GM18517 (cell line): ENCODE data around the gene IYD.

Experiments
- ATAC-seq: cut with Tn5 transposase; IDR thresholded peaks from one replicate; pipeline ENCODE4 v1.9.1; 2021; ENCODE audit warnings: mild to moderate bottlenecking, moderate library complexity; ENCODE audit not compliant: unreplicated experiment

IYD gene

DNA sequence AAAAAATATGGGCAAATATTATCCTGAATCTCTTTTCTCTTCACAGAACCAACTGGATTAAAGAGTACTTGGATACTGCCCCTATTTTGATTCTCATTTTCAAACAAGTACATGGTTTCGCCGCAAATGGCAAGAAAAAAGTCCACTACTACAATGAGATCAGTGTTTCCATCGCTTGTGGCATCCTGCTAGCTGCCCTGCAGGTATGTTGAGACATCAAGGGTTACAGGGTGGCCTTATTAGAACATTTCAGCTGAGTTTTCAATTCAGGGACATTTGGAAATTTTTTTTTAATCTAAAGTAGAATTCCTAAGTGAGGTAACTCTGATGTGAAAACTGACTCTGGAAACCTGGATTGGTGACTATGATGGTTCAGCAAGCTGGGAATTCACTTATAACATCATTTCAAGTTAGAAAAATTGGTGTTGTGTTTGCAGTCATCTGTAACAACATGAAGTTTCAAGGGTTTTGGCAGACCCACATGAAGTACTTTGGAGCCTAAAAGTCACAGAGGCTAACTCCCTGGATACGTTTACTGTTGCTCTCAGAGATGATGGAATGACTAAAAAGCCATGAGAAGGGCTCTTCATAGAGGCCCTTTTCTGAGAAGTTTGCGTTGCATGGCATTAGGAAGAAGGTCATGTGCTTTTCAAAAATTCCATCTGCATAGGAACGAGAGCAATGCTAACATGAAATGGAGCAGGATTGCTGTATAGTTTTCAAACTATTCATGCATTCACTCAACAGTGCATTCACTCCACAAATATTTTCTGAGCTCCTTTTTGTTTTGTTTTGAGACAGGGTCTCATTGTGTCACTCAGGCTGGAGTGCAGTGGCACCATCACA lies 25.5 kb downstream of the IYD start:
- ATAC-seq = no peak

DNA sequence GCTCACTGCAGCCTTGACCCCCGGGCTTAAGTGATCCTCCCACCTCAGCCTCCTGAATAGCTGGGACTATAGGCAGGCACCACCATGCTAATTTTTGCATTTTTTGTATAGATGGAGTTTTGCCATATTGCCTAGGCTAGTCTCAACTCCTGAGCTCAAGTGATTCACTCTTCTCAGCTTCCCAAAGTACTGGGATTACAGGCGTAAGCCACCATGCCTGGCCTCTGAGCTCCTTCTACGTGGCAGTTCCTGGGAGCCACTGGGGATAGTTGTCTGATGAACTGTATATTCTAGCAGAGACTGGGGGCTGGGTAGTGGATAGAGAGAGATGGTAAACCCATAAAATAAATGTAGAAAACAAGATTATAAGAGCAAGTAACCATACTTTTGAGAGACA lies 26.1 kb downstream of the IYD start:
- no peak for ATAC-seq

- ATAC-seq = no peak
These were observed 26.7 kb downstream of the IYD start for GRCh38 chr6:150395388-150396009.

- ATAC-seq = no peak
These were observed 34.8 kb downstream of the IYD start for GRCh38 chr6:150403458-150404246.

- ATAC-seq = no peak
These were observed 38.1 kb downstream of the IYD start for GRCh38 chr6:150406948-150407347.

DNA sequence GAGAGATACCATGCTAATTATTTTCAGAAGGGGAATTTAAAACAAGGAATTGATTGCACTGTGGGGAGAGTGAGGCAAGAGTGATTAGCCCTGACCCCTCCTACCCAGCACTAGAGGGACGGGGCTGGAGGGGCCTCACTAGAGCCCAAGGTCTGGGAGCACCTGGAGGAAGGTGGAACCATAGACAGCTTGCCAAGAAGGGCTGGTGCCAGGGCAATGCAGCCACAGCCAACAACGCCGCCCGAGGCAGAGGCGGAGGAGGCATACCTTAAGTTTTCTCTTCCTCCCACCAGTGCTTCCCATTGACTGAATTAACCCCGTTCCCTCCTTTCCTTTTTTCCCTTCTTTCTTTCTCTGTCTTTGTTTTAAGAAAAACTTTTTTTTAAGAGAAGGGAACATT lies 40.0 kb downstream of the IYD start:
- ATAC-seq = no peak

DNA sequence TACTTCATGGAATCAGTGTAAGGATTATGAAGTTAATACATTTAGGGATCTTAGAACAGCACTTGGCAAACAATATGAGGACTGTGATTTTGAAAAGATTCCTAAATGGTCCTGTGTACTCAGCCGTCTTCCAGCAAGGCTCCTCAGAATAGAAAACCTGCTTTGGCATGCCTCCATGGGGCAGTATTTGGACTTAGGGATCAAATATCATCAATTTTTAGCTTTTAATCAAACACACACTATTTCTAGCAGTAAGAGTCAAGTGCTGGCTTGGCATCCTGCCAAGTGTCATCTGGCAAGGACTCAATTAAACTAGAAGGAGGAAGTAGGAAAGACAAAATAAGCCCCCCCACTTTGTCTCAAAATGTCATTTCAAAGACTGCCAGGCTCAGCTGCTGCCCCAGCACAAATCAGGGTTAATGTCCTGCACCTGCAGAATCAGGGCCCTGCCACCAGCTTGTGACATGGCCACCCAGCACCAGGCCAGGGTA lies 40.8 kb downstream of the IYD start:
- ATAC-seq = no peak

- ATAC-seq = no peak
These were observed 41.6 kb downstream of the IYD start for GRCh38 chr6:150410399-150410798.

DNA sequence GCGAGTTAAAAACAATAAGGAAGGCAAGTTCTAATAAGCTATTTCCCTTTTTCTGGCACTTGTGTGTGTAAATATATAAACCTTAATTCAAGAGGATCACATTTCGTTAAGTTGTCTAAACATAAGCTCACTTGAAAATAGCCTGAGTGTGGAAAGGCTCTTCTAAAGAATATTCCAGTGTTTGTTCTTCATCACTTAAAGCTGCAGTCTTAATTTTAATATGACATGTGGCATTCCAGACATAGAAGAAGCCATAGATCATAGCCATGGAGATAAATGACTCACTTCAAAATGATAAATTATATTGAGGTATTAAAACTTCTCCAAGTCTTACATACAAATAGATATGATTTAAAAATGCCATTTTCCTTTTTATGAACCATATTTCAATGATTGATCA lies 42.1 kb downstream of the IYD start:
- no peak for ATAC-seq

DNA sequence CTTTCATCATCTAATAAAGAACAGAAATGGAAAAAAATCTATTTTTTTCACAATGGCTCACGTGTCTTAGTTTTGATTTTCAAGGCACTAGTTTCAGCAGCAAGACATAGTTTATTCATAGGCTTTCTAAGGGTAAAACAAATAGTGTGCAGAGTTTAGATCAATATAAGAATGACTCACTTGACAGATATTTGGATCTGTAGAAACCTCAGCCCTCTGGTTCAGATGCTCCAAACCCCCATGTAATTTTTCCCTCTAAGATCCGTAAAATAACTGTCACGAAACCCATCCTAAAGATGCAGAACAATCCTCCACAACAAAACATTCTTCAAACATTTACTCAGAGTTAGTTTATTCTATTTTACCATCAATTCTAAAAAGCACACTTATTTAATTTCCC lies 43.4 kb downstream of the IYD start:
- no peak for ATAC-seq

GRCh38 chr6:150413198-150413597 lies 44.4 kb downstream of the IYD start:
- ATAC-seq = no peak

DNA sequence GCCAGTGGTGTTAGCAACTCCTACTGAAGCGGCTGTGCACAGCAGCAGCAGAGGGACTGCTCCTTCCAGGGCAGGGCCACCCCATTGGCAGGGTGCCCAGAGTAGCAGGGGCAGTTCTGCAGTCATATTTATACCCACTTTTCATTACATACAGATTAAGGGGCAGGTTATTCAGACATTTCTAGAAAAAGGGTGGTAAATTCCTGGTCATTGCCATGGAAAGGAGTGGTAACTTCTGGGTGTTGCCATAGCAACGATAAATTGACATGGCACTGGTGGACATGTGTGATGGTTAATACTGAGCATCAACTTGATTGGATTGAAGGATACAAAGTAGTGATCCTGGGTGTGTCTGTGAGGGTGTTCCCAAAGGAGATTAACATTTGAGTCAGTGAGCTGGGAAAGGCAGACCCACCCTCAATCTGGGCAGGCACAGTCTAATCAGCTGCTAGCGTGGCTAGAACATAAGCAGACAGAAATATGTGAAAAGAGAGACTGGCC lies 45.0 kb downstream of the IYD start:
- no peak for ATAC-seq

DNA sequence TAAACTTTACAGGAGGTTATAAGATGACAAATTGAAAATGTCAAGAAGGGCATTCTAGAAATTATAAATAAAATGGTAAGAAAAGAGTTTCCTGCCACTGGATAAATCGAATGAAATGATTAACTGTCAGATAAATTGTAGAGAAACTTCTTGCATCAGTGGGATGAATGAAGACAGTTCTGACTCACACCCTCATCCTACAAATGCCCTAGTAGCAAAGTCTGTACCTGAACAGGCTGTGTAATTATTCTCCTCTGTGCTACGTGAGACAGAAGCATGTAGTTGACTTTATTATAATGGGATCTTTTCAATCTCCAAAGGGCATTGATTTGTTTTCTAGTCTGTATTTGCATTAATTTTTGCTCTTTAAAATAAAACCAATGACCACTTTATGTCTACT lies 47.3 kb downstream of the IYD start:
- ATAC-seq = no peak

DNA sequence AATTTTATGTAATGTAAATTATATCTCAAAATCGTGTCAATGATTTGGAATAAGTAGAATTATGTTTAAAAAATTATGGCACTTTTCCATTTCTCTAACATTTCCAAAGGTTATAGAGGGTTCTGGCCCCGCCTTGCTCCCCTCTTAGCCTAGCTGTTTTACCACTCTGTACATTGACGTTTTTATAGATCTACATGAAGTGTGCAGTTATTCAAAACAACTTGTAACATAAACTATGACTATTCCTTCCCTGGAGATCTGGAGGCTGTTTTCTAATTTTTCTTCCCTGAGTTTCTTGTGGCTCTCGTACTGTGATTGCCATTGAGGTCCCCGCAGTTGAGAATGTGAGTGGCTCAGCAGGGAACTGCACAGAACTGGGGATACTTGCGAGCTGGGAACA lies 48.4 kb downstream of the IYD start:
- no peak for ATAC-seq

DNA sequence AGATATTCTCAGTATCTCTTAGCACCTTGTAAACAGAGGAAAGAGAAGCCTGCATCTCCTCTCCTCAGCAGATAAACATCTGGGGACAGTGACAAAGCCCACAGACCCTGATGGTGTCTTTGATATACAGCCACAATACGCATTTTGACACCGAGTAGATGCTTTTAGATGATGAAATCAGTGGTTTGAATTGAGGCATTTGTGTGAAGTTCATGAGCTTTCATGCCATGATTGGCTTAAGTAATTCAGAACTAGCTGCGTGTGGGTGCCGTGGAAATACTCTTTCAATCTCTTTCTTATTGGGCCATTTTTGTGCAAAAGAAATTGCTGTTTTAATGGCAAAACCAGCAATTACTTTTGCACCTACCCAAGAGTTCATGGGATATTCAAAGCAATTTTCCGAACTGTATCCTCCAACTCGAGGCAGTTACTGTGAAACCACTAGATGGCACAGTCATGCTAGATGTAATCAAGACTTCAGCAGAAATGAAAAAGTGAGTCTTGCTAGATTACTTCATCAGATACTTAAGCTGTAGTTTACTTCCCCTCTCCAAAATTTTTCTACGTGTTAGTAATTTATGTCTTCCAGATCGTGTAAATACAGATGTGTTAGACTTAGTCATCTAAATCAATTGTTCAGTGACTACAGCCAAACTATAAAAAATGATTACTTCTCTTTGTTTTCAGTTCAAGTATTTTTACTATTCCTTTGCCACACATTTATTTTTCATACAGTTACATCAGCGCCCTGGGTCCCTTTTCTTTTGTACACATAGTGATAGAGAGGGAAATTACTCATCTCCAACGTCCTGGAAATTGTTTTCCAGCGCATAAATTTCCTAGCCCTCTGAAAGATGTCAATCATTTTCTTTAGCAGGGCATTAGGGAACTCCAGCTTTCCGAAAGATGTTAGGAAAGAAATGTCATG lies 49.4 kb downstream of the IYD start:
- peak; percentile 81 for ATAC-seq

DNA sequence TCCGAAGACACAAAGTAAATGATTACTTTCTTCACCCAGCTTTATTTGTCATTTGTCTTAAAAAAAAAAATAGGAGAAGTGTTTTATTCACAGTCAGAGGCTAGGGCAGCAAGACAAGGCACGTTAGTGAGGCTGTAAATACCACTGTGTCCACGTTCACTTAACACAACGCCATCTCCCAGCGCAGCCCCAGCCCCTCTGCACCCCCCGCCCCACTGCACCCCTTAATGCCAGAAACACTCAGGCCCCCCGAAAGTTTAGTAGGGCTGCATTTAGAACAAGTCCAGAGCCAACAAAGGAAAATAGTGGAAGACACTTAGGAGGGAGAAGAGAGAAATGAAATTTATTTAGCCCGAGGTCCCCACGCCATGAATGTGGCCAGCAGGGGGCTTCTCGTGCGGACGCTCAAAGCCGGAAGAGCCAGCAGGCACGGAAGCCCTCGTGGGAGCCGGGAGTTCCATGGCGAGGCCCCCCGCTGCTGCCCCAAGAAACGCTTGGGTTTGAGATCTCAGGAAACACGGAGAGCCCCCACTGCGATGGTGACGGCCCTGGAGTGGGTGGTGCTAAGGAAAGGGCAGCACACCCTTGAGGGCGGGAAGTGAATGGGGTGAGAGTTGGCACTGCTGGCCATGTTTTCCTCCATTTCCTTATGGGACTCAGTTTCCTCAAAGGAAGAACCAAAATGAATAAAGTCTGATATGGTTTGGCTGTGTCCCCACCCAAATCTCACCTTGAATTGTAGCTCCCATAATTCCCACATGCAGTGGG lies 50.2 kb downstream of the IYD start:
- ATAC-seq = no peak

DNA sequence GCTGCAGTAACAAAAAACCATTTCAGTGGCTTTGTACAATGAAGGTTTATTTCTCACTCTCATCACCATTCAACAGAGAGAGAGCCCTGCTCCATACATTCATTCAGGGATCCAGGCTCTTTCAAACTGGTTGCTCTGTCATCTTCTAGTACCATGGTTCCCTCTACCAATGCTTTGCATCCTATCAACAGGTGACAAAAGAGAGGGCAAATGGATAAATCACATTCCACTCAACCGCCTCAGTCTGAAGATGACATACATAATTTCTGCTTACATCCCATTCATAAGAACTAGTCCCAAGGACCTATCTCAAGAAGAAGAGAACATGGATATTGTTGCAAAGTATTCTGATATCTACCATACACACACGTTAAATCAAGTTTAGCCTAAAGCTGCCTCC lies 51.6 kb downstream of the IYD start:
- no peak for ATAC-seq

GRCh38 chr6:150420926-150421325 lies 52.1 kb downstream of the IYD start:
- ATAC-seq = no peak

- ATAC-seq = no peak
These were observed 56.7 kb downstream of the IYD start for GRCh38 chr6:150425508-150425907.

DNA sequence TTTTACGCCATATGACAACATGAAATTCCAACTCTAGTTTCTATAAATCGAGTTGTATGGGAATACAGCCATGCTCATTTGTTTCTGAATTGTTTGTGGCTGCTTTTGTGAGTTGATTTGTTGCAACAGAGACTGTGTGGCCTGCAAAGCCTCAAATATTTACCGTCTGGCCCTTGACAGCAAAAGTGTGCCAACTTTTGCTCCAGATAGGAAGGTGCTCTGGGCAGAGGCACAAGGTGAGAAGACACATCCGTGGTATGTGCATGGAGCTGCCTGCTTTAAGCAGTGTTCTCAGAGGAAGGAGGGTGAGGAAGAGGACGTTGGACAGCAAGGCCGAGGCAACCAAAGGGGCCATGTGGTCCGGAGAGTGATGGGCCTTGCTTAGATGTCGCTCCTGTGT lies 57.4 kb downstream of the IYD start:
- no peak for ATAC-seq
